NCI-H510A treated with DMSO at 0.1 percent for 48 hours (cell line): ENCODE results near the gene TRIB2.

Experiments used
- DNase-seq: peaks from one replicate; lab custom pipeline; 2025; lab: John Stamatoyannopoulos, UW

Gene TRIB2

GRCh38 chr2:12778811-12779579 is 62.3 kb downstream of the TRIB2 start:
- DNase-seq = no peak

- no peak for DNase-seq
Observed at GRCh38 chr2:12781329-12781728, 64.6 kb downstream of the TRIB2 start.

- DNase-seq = no peak
Observed at GRCh38 chr2:12787891-12788801, 71.4 kb downstream of the TRIB2 start.

GRCh38 chr2:12791906-12792305 is 75.2 kb downstream of the TRIB2 start:
- DNase-seq = no peak
